Muscle layer of colon (tissue), 2 donors: Measurements from ENCODE around the gene SVIL.
"Not testable (repeated sequence)": the region's sequence is repeated elsewhere in the genome, so short reads cannot be mapped to it uniquely, and the experiment has no call there.

Source experiments
- H3K27ac ChIP-seq: one replicate; pipeline ENCODE4 v1.7.0; 2013; ENCODE audit warnings: low read depth, mild to moderate bottlenecking, low read length, moderate library complexity
- H3K27me3 ChIP-seq, 2 donors: one replicate each; pipeline ENCODE4 v1.7.0; 2013; ENCODE audit warnings: low read length in 2 of 2, mild to moderate bottlenecking in 2 of 2; ENCODE audit not compliant: insufficient read depth in 2 of 2, control insufficient read depth in 1 of 2
- H3K36me3 ChIP-seq: one replicate; pipeline ENCODE4 v1.7.0; 2013; ENCODE audit warnings: mild to moderate bottlenecking, low read length; ENCODE audit not compliant: insufficient read depth
- H3K4me1 ChIP-seq: one replicate; pipeline ENCODE4 v1.7.0; 2013; ENCODE audit warnings: mild to moderate bottlenecking, low read length; ENCODE audit not compliant: insufficient read depth
- H3K4me3 ChIP-seq, 2 donors: one replicate each; pipeline ENCODE4 v1.7.0; 2013; ENCODE audit warnings: low read length in 2 of 2, low read depth in 1 of 2, mild to moderate bottlenecking in 1 of 2, moderate library complexity in 1 of 2
- H3K9ac ChIP-seq: one replicate; pipeline ENCODE4 v1.7.0; 2013; ENCODE audit warnings: low read length
- H3K9me3 ChIP-seq: one replicate; pipeline ENCODE4 v1.7.0; 2013; ENCODE audit warnings: mild to moderate bottlenecking, low read length
- donor health status: abdominal sarcoma.
- donor health status: Adenocarcinoma of cecum.

Gene SVIL

GRCh38 chr10:29502351-29502750 is 132.4 kb downstream of the SVIL start:
- Histone ChIP-seq H3K36me3 (peaks cover 54% of the 10 kb centered on the region), H3K27me3 (no peaks in the 10 kb centered on the region), H3K9me3 (no peaks in the 10 kb centered on the region), H3K4me3 (no peak overlapping the region), H3K4me1 (no peaks in the 10 kb centered on the region), H3K9ac (no peak overlapping the region), H3K27ac (no peak overlapping the region)

- H3K4me1 ChIP-seq, result peaks cover under 1% of the 10 kb centered on the region
- H3K27me3 ChIP-seq, result no peaks in the 10 kb centered on the region
- no peaks in the 10 kb centered on the region for H3K9me3 ChIP-seq
- H3K27ac ChIP-seq, result no peak overlapping the region
- H3K9ac ChIP-seq, result no peak overlapping the region
- peaks cover 54% of the 10 kb centered on the region for H3K36me3 ChIP-seq
- no peak overlapping the region for H3K4me3 ChIP-seq
Observed at GRCh38 chr10:29501692-29502091, 133.1 kb downstream of the SVIL start.

DNA sequence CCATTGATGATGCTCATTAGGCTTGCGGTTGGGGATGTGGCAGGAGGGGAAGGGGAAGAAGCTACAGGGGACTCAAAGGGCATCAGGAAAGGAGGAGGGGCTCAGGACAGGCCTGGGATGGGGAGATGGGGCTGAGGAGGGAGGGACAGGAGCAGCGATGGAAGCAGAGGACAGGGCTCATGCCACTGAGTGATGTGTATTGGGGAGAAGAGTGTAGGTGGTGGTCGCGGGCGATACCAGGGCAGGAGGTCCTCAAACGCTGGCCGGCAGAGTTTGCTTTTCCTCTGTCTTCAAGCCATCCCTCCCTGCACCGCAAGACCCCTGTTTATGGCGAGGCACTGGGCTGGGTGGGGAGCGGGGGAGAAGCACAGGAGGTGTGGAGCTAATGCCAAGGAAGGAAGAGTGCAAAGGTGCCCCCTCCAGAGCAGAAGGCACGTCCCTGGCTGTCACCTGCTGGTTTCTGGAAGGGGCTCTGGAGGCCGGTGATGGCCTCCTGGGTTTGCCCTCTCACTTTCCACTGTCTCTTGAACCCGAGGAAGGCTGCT is 134.7 kb downstream of the SVIL start:
- H3K4me1 ChIP-seq, result peaks cover 3% of the 10 kb centered on the region
- peaks cover 66% of the 10 kb centered on the region for H3K36me3 ChIP-seq
- no peaks in the 10 kb centered on the region for H3K9me3 ChIP-seq
- no peak overlapping the region for H3K9ac ChIP-seq
- no peak overlapping the region for H3K27ac ChIP-seq
- no peaks in the 10 kb centered on the region for H3K27me3 ChIP-seq
- H3K4me3 ChIP-seq, result no peak overlapping the region

DNA sequence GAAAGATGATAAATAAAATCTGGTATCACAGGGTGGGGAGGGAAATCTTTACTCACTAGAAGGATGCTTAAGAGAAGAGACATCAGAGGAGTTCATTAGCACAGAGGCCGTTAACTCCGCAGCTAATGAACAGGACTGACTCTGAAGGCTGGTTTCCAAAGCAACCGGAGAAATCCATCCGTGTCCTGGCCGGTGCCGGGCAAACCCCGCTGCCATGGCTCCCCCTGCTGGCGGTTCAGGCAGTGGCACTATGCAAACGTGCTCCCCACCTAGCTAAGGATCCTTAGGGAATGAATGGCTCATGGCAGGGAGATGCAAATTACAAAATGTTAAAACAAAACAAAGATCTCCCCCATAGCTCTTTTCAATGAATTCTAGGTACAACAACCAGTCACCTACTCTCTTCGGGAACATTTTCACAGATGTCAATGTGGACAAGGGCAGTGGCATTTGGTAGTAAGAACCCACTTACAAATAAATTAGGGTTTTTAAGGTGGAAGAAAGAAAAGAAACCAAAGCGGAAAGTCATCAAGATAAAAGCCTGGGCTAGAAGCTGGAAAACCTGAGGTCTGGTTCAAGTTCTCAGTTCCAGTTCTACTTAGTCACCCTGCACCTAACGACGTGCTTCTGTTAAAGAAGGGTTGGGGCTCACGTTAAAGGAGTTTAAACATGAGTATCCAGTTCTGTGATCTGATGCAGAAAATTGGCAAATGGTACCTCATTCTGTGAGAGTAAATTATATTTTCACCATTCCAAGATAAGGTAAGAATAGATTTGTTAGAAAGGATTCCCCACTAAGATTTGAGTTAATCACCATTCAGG is 138.2 kb downstream of the SVIL start:
- Histone ChIP-seq H3K36me3 (peaks cover 81% of the 10 kb centered on the region), H3K27ac (peak overlapping the region; percentile 21), H3K27me3 (no peaks in the 10 kb centered on the region), H3K9me3 (no peaks in the 10 kb centered on the region), H3K9ac (no peak overlapping the region), H3K4me3 (no peak overlapping the region), H3K4me1 (peaks cover 3% of the 10 kb centered on the region)

- Histone ChIP-seq H3K27me3 (no peaks in the 10 kb centered on the region), H3K4me1 (peaks cover 3% of the 10 kb centered on the region), H3K9ac (no peak overlapping the region), H3K9me3 (no peaks in the 10 kb centered on the region), H3K4me3 (no peak overlapping the region), H3K27ac (no peak overlapping the region), H3K36me3 (peaks cover 84% of the 10 kb centered on the region)
Observed at GRCh38 chr10:29495366-29495765, 139.4 kb downstream of the SVIL start.

- Histone ChIP-seq H3K27me3 (no peaks in the 10 kb centered on the region), H3K4me3 (no peak overlapping the region), H3K27ac (no peak overlapping the region), H3K36me3 (peaks cover 87% of the 10 kb centered on the region), H3K9me3 (no peaks in the 10 kb centered on the region), H3K4me1 (peaks cover 8% of the 10 kb centered on the region), H3K9ac (no peak overlapping the region)
Observed at GRCh38 chr10:29493697-29494096, 141.1 kb downstream of the SVIL start.

- Histone ChIP-seq H3K9me3 (no peaks in the 10 kb centered on the region), H3K4me3 (no peak overlapping the region), H3K36me3 (peaks cover 89% of the 10 kb centered on the region), H3K27me3 (no peaks in the 10 kb centered on the region), H3K9ac (no peak overlapping the region), H3K27ac (peak overlapping the region; percentile 3), H3K4me1 (peaks cover 9% of the 10 kb centered on the region)
Observed at GRCh38 chr10:29492774-29493173, 142.0 kb downstream of the SVIL start.

- H3K27me3 ChIP-seq, result no peaks in the 10 kb centered on the region
- H3K9ac ChIP-seq, result no peak overlapping the region
- H3K27ac ChIP-seq, result no peak overlapping the region
- H3K36me3 ChIP-seq, result peaks cover 90% of the 10 kb centered on the region
- H3K4me3 ChIP-seq, result no peak overlapping the region
- peaks cover 9% of the 10 kb centered on the region for H3K4me1 ChIP-seq
- no peaks in the 10 kb centered on the region for H3K9me3 ChIP-seq
Observed at GRCh38 chr10:29491918-29492317, 142.9 kb downstream of the SVIL start.

DNA sequence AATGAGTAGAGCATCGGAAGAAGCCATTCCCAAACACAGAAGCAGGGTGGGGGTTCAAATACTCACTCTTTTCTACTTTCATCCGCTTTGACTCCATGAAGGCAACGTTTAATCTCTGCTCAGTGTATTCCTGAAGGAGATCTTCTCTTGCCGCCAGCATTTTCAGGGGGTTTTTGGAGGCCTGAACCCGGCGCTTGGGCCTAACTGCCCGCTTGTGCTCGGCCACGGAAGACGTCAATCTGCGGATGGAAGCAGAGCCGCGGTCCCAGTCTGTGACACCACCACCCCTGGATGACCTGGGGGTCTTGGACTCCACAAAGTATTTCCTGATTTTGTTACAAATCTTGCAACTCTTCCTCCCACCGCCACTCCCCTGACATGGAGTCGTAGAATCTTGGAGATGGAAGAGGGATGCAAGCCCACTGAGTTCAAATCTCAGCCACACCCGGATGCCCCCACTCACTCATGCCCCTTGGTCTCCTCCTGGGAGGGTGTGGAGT is 143.9 kb downstream of the SVIL start:
- H3K9ac ChIP-seq, H3K27ac ChIP-seq, H3K4me3 ChIP-seq, H3K9me3 ChIP-seq, H3K27me3 ChIP-seq: not testable (repeated sequence)
- Histone ChIP-seq H3K4me1 (peaks cover 14% of the 10 kb centered on the region), H3K36me3 (peaks cover 91% of the 10 kb centered on the region)

DNA sequence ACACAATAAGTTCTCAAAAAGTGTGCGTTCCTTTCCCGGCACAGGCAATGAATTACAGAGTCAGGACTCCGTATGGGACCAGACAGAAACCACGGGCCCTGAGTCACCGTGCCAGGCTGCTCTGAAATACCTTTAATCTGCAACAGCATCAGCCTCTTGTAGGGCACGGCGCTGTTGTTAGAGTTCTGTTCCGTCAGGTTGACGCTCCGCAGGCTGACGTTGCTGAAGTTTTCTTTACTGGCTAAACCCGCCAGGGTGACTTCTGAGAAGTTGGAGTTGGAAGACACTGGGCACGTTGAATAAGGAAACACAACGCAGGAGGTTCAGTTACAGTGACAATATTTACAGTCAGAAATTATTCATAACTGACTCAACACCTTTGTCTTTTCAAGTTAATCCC is 146.3 kb downstream of the SVIL start:
- Histone ChIP-seq H3K4me1 (peaks cover 32% of the 10 kb centered on the region), H3K36me3 (peaks cover 78% of the 10 kb centered on the region), H3K27ac (peak overlapping the region; percentile 73)
- not testable (repeated sequence) for H3K9me3 ChIP-seq, H3K4me3 ChIP-seq, H3K9ac ChIP-seq, H3K27me3 ChIP-seq

DNA sequence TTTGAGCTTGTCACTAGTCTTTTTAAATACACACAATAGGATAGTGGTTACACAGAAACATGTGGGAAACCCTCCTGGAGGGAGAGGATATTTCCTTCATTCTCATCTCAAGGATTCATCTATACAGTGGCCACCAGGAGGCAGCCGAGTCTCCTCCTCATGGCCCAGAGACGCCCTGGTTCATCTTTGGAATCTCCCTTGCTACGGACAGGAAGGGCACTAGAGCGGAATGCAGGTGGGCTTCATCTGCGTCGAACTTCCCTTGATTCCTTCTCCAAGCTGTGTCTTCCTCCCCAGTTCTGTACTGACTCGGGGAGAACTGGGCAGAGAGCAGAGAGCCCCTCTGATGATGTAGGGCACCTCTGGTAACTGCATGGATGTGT is 146.9 kb downstream of the SVIL start:
- Histone ChIP-seq H3K36me3 (peaks cover 72% of the 10 kb centered on the region), H3K4me1 (peaks cover 38% of the 10 kb centered on the region), H3K27ac (peak overlapping the region; percentile 73)
- not testable (repeated sequence) for H3K9me3 ChIP-seq, H3K9ac ChIP-seq, H3K27me3 ChIP-seq, H3K4me3 ChIP-seq
